Sigmoid colon (tissue), 7 donors: ENCODE data around the gene UQCC2. TPM values are rescaled to one million over a fixed set of nuclear protein-coding genes. Genes with fewer than 3 reads are reported as not detected.

Source experiments
- DNase-seq: peaks from one replicate; pipeline ENCODE4 v3.0.0-alpha.2; 2019
- H3K27ac ChIP-seq, 4 donors: fragments of 200-600 bp; sonication (generic); one replicate each; pipeline ENCODE4 v1.5.1; 2016 to 2019; ENCODE audit warnings: mild to moderate bottlenecking in 1 of 4
- H3K27me3 ChIP-seq, 3 donors: fragments of 200-600 bp; sonication (generic); one replicate each; pipeline ENCODE4 v1.5.1; 2019; ENCODE audit warnings: mild to moderate bottlenecking in 1 of 3
- H3K36me3 ChIP-seq, 4 donors: fragments of 200-600 bp; sonication (generic); one replicate each; pipeline ENCODE4 v1.5.1; 2016 to 2019
- H3K4me1 ChIP-seq, 4 donors: fragments of 200-600 bp; sonication (generic); one replicate each; pipeline ENCODE4 v1.5.1; 2017 to 2019
- H3K4me3 ChIP-seq, 4 donors: fragments of 200-600 bp; sonication (generic); one replicate each; pipeline ENCODE4 v1.5.1; 2017 to 2019; ENCODE audit warnings: mild to moderate bottlenecking in 2 of 4, moderate library complexity in 1 of 4
- H3K9me3 ChIP-seq, 4 donors: fragments of 200-600 bp in 3 of 4; sonication (generic) in 3 of 4; one replicate each; pipeline versions ENCODE4 v1.5.1 to v1.6.1; 2013 to 2019
- CTCF ChIP-seq, 4 experiments: fragments of 450-650 bp in 3 of 4; fragments of 200-600 bp in 1 of 4; IDR thresholded peaks; one replicate each; pipeline ENCODE4 v1.5.1; 2016 to 2019; ENCODE audit warnings: antibody characterized with exemption in 4 of 4, mild to moderate bottlenecking in 3 of 4, moderate library complexity in 2 of 4
- EP300 ChIP-seq, 4 donors: sonication (generic); formaldehyde crosslinking; IDR thresholded peaks; one replicate each; pipeline ENCODE4 v1.6.1; 2017; ENCODE audit warnings: antibody characterized with exemption in 4 of 4
- POLR2A ChIP-seq, 2 donors: fragments of 450-650 bp; IDR thresholded peaks; one replicate each; pipeline ENCODE4 v1.6.1; 2016; ENCODE audit warnings: antibody characterized with exemption in 2 of 2, mild to moderate bottlenecking in 2 of 2, moderate library complexity in 2 of 2
- POLR2AphosphoS5 ChIP-seq, 4 donors: sonication (generic); formaldehyde crosslinking; IDR thresholded peaks; one replicate each; pipeline ENCODE4 v1.6.1; 2017; ENCODE audit warnings: antibody characterized with exemption in 4 of 4
- WGBS, 2 donors: extraction: QIAGEN DNeasy Blood & Tissue Kit; methylation state at CpG; one replicate each; pipeline ENCODE4 v1.1.7; 2013; 5-methylcytosine and 5-hydroxymethylcytosine counted together
- intact Hi-C: fragments of 100-400 bp; cut with DNase I; formaldehyde crosslinking; loops from one replicate; pipeline ENCODE4 v1.15.1; 2023
- polyA plus RNA-seq, 3 donors: library from polyadenylated mRNA; stranded (reverse); fragments of 200-250 nt; gene quantifications; one replicate each; pipeline ENCODE4 v1.2.3, GENCODE V29; 2013
- total RNA-seq, 4 donors: library from RNA; depleted of rRNA; stranded (reverse); fragments of >200 nt; gene quantifications; one replicate each; pipeline ENCODE4 v1.1.0, GENCODE V29; 2016
- donor health status: healthy with polysubstance abuse.
- donor health status: Bipolar disorder and iron deficiency.
- donor health status: healthy.

Gene UQCC2
- total and polyA plus RNA-seq, 7 donors: 9.5 to 90.9 (median 34.9) TPM

- TF ChIP-seq CTCF (IDR thresholded peaks at IDR 0.05): no peak
- Histone ChIP-seq H3K27me3 (no peaks in the 10 kb centered on the region), H3K27ac (no peak overlapping the region), H3K36me3 (peaks cover 0 to 5% (median 0%) of the 10 kb centered on the region in 4 donors), H3K4me3 (no peak overlapping the region), H3K4me1 (no peaks in the 10 kb centered on the region), H3K9me3 (no peaks in the 10 kb centered on the region)
- intact Hi-C loops: no loop called here
- DNase-seq: no peak
- WGBS, 2 donors: 88 to 89% methylated on average over 6 of the region's 6 CpGs
Observed at GRCh38 chr6:33659986-33660385, 51.5 kb downstream of the UQCC2 start.

- TF ChIP-seq POLR2A (IDR thresholded peaks at IDR 0.05) (no peak), CTCF (IDR thresholded peaks at IDR 0.05) (no peak), POLR2AphosphoS5 (IDR thresholded peaks at IDR 0.05) (no peak), EP300 (IDR thresholded peaks at IDR 0.05) (no peak)
- 90 to 93% methylated on average over 16 of the region's 16 CpGs for WGBS, 2 donors
- intact Hi-C loops: no loop called here
- Histone ChIP-seq H3K36me3 (peaks cover 0 to 5% (median 0%) of the 10 kb centered on the region in 4 donors), H3K4me1 (no peaks in the 10 kb centered on the region), H3K27ac (no peak overlapping the region), H3K4me3 (no peak overlapping the region), H3K27me3 (no peaks in the 10 kb centered on the region), H3K9me3 (no peaks in the 10 kb centered on the region)
- no peak for DNase-seq
Observed at GRCh38 chr6:33658982-33659689, 52.4 kb downstream of the UQCC2 start.

- no peak for DNase-seq
- H3K27me3 ChIP-seq: no peaks in the 10 kb centered on the region
- H3K4me3 ChIP-seq: no peak overlapping the region
- no peak overlapping the region for H3K27ac ChIP-seq
- intact Hi-C loops: no loop called here
- peaks cover 0 to 5% (median 0%) of the 10 kb centered on the region in 4 donors for H3K36me3 ChIP-seq
- no peak for TF ChIP-seq POLR2A (IDR thresholded peaks at IDR 0.05)
- no peak for TF ChIP-seq POLR2AphosphoS5 (IDR thresholded peaks at IDR 0.05)
- WGBS, 2 donors: 96 to 97% methylated on average over 5 of the region's 5 CpGs
- H3K9me3 ChIP-seq: no peaks in the 10 kb centered on the region
- no peaks in the 10 kb centered on the region for H3K4me1 ChIP-seq
Observed at GRCh38 chr6:33656844-33657243, 54.7 kb downstream of the UQCC2 start.

- no peak overlapping the region for H3K4me3 ChIP-seq
- intact Hi-C loops: no loop called here
- no peaks in the 10 kb centered on the region for H3K9me3 ChIP-seq
- peaks cover 0 to 5% (median 0%) of the 10 kb centered on the region in 4 donors for H3K36me3 ChIP-seq
- no peak for DNase-seq
- no peak overlapping the region for H3K27ac ChIP-seq
- no peaks in the 10 kb centered on the region for H3K4me1 ChIP-seq
- no peaks in the 10 kb centered on the region for H3K27me3 ChIP-seq
- 71 to 87% methylated on average over 5 of the region's 5 CpGs for WGBS, 2 donors
- TF ChIP-seq EP300 (IDR thresholded peaks at IDR 0.05): no peak
- TF ChIP-seq POLR2AphosphoS5 (IDR thresholded peaks at IDR 0.05): no peak
- no peak for TF ChIP-seq CTCF (IDR thresholded peaks at IDR 0.05)
- TF ChIP-seq POLR2A (IDR thresholded peaks at IDR 0.05): no peak
Observed at GRCh38 chr6:33654831-33655554, 56.5 kb downstream of the UQCC2 start.

GRCh38 chr6:33652002-33652401, 59.5 kb downstream of the UQCC2 start:
- no peak overlapping the region for H3K4me3 ChIP-seq
- no peaks in the 10 kb centered on the region for H3K36me3 ChIP-seq
- H3K27me3 ChIP-seq: no peaks in the 10 kb centered on the region
- 78 to 79% methylated on average over 5 of the region's 5 CpGs for WGBS, 2 donors
- DNase-seq: no peak
- intact Hi-C loops: no loop called here
- no peak overlapping the region for H3K27ac ChIP-seq
- H3K4me1 ChIP-seq: no peaks in the 10 kb centered on the region
- TF ChIP-seq EP300 (IDR thresholded peaks at IDR 0.05) (no peak), POLR2AphosphoS5 (IDR thresholded peaks at IDR 0.05) (no peak), CTCF (IDR thresholded peaks at IDR 0.05) (no peak), POLR2A (IDR thresholded peaks at IDR 0.05) (no peak)
- no peaks in the 10 kb centered on the region for H3K9me3 ChIP-seq
